Gastrocnemius medialis (tissue), 4 donors: ENCODE data around the gene TMEM115.

Experiments
- POLR2A ChIP-seq, 2 donors: fragments of 450-650 bp; IDR thresholded peaks; one replicate each; pipeline ENCODE4 v1.6.1; 2017; ENCODE audit warnings: antibody characterized with exemption in 2 of 2, mild to moderate bottlenecking in 2 of 2, moderate library complexity in 2 of 2
- TF ChIP-seq, protein P1 (sequence below), 5 experiments: fragments of 450-650 bp in 3 of 5; fragments of 200-600 bp in 2 of 5; sonication (generic) in 2 of 5; IDR thresholded peaks in 4 of 5; conservative IDR thresholded peaks in 1 of 5; 1 replicate in 4 of 5; 2 replicates in 1 of 5; pipeline ENCODE4 v1.5.1; 2016 to 2019; ENCODE audit warnings: antibody characterized with exemption in 5 of 5, mild to moderate bottlenecking in 3 of 5, moderate library complexity in 3 of 5

DNA sequence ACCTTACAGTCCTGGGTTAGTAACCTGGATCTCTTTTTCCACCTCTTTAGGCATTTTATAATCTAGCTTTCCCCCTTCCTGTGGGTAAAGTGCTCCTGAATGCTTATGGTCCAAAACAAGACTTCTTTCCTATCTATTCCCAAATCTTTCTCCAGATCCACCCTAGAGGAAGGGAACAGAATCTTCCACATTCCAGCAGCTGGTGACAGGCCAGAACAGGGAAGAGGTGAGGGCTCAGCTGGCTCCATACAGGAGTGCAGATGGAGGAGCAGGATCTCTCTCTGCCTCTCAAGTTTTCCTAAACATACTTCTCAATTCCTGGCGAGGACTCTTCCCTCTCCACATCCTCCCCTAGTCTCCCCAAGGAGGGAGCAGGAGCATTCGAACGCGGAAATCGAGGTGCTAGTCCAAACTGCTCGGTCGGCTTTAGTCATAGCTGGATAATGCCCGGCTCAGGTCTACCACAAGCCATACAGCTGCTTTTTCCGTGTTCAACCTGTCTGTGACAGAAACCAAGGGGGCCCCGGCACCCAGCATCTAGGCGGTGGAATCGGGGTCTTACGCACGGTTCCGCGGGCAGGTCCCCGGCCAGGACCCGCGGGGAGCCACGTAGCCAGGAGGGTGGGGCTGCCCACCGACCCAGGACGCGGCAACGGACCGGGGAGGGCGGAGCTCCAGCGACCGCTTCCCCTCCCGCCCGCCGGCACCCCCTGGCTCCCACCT is 22.7 kb downstream of the TMEM115 start:
- TF ChIP-seq, protein P1, sequence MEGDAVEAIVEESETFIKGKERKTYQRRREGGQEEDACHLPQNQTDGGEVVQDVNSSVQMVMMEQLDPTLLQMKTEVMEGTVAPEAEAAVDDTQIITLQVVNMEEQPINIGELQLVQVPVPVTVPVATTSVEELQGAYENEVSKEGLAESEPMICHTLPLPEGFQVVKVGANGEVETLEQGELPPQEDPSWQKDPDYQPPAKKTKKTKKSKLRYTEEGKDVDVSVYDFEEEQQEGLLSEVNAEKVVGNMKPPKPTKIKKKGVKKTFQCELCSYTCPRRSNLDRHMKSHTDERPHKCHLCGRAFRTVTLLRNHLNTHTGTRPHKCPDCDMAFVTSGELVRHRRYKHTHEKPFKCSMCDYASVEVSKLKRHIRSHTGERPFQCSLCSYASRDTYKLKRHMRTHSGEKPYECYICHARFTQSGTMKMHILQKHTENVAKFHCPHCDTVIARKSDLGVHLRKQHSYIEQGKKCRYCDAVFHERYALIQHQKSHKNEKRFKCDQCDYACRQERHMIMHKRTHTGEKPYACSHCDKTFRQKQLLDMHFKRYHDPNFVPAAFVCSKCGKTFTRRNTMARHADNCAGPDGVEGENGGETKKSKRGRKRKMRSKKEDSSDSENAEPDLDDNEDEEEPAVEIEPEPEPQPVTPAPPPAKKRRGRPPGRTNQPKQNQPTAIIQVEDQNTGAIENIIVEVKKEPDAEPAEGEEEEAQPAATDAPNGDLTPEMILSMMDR (IDR thresholded peaks at IDR 0.05 in 4 of 5, conservative IDR thresholded peaks at IDR 0.05 in 1 of 5), result no peak
- TF ChIP-seq POLR2A (IDR thresholded peaks at IDR 0.05), result no peak
